ENCODE results near the gene NDUFB10. TPM values are rescaled to one million over a fixed set of nuclear protein-coding genes. Genes with fewer than 3 reads are reported as not detected.

The NDUFB10 gene
- total and polyA plus RNA-seq, 7 experiments from 2014 or later = 40.0 to 180 (median 72.9) TPM

DNA sequence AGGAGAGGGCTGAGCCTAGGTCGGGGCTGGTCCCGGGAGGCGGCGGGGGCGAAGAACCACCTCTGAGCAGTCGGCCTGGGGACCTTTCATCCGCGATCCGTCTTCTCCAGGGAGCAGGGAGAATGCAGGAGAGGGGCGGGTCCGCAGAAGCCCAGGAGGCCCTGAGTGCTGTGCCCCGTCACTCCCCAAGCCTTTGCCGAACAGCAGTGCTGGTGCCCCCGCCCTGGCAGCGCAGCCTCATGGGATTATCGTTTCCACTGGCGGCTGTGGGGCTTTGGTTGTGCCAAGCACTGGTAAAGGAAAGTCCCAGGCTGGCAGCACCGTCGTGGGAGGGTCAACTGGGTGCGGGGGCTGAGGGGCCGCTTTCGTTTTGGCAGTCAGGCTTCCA lies 13.1 kb downstream of the NDUFB10 start:
- H3K4me3 ChIP-seq (ENCODE audit: low read length) = peak overlapping the region; percentile 81
- H3K4me1 ChIP-seq (ENCODE audit: control insufficient read depth in 2 of 2, insufficient read depth in 2 of 2, low read length in 2 of 2) = peaks cover 7 to 18% of the 10 kb centered on the region in 2 donors
- Mint-ChIP-seq H3K27me3 (peaks cover 0 to 4% (median 0%) of the 10 kb centered on the region in 5 donors), H3K27ac (peak overlapping the region in 6 of 9 donors; percentile 49 to 100 (median 96)), H3K4me1 (peaks cover 16 to 27% (median 20%) of the 10 kb centered on the region in 7 donors), H3K4me3 (peak overlapping the region; percentile 87 to 98 (median 95)), H3K36me3 (peaks cover 0 to 20% (median 7%) of the 10 kb centered on the region in 5 donors), H3K9me3 (peaks cover 0 to 3% (median 0%) of the 10 kb centered on the region in 11 donors)
- ChIA-PET CTCF (interaction anchor here (1.3 kb wide), 1 partner anchor 168 kb away, joined by 4 read pairs; no protein-coding TSS in a partner anchor), POLR2A (interaction anchor here (1.0 to 3.7 kb wide), 11 partner anchors 10 to 190 kb away, joined by 3 to 38 read pairs (median 8); partner anchors contain the start of genes GFER, NDUFB10, NOXO1 and NUBP2)
- no peaks in the 10 kb centered on the region for H3K27me3 ChIP-seq (ENCODE audit: control insufficient read depth in 2 of 2, insufficient read depth in 2 of 2, low read length in 2 of 2)
- peak overlapping the region; percentile 89 for H3K27ac ChIP-seq (ENCODE audit: low read depth, low read length)
- no peak for ATAC-seq
- H3K36me3 ChIP-seq (ENCODE audit: control insufficient read depth in 2 of 3, insufficient read depth in 3 of 3, low read length in 3 of 3) = peaks cover 0 to 42% (median 0%) of the 10 kb centered on the region in 3 experiments
- DNase-seq = no peak
- intact Hi-C loops (cut with micrococcal nuclease) = loop anchor here (1.0 to 5.0 kb wide), 3 partner anchors 8 to 250 kb away; partner anchors contain the start of genes RPS2 (in 2 of the 2), E4F1 (in 1 of the 2) and MSRB1 (in 1 of the 2)
- no peaks in the 10 kb centered on the region for H3K9me3 ChIP-seq (ENCODE audit: control insufficient read depth in 2 of 3, low read length in 3 of 3)

GRCh38 chr16:1973461-1974156 lies 14.3 kb downstream of the NDUFB10 start:
- ATAC-seq = no peak
- H3K4me3 Mint-ChIP-seq = peak overlapping the region in 6 of 10 donors; percentile 13 to 95 (median 63)
- H3K9me3 Mint-ChIP-seq = peaks cover 0 to 3% (median 0%) of the 10 kb centered on the region in 11 donors
- ChIA-PET CTCF (no interaction called here), POLR2A (interaction anchor here (1.6 kb wide), 1 partner anchor 9 kb away, joined by 6 read pairs; the partner anchor contains the start of gene RPS2)
- H3K36me3 Mint-ChIP-seq = peaks cover 0 to 22% (median 7%) of the 10 kb centered on the region in 5 donors
- Histone ChIP-seq H3K36me3 (ENCODE audit: control insufficient read depth in 2 of 3, insufficient read depth in 3 of 3, low read length in 3 of 3) (peaks cover 0 to 53% (median 0%) of the 10 kb centered on the region in 3 experiments), H3K9me3 (ENCODE audit: control insufficient read depth in 2 of 3, low read length in 3 of 3) (no peaks in the 10 kb centered on the region), H3K27me3 (ENCODE audit: control insufficient read depth in 2 of 2, insufficient read depth in 2 of 2, low read length in 2 of 2) (no peaks in the 10 kb centered on the region), H3K4me1 (ENCODE audit: control insufficient read depth in 2 of 2, insufficient read depth in 2 of 2, low read length in 2 of 2) (peaks cover 7 to 18% of the 10 kb centered on the region in 2 donors), H3K27ac (ENCODE audit: low read depth, low read length) (no peak overlapping the region), H3K4me3 (ENCODE audit: low read length) (no peak overlapping the region)
- peaks cover 0 to 4% (median 0%) of the 10 kb centered on the region in 5 donors for H3K27me3 Mint-ChIP-seq
- intact Hi-C loops (cut with micrococcal nuclease) = loop anchor here in 1 of 2 donors (5.0 kb wide), 1 partner anchor 249 kb away; the partner anchor contains the start of gene E4F1
- no peak for DNase-seq
- no peak overlapping the region for H3K27ac Mint-ChIP-seq
- peaks cover 16 to 27% (median 20%) of the 10 kb centered on the region in 7 donors for H3K4me1 Mint-ChIP-seq

DNA sequence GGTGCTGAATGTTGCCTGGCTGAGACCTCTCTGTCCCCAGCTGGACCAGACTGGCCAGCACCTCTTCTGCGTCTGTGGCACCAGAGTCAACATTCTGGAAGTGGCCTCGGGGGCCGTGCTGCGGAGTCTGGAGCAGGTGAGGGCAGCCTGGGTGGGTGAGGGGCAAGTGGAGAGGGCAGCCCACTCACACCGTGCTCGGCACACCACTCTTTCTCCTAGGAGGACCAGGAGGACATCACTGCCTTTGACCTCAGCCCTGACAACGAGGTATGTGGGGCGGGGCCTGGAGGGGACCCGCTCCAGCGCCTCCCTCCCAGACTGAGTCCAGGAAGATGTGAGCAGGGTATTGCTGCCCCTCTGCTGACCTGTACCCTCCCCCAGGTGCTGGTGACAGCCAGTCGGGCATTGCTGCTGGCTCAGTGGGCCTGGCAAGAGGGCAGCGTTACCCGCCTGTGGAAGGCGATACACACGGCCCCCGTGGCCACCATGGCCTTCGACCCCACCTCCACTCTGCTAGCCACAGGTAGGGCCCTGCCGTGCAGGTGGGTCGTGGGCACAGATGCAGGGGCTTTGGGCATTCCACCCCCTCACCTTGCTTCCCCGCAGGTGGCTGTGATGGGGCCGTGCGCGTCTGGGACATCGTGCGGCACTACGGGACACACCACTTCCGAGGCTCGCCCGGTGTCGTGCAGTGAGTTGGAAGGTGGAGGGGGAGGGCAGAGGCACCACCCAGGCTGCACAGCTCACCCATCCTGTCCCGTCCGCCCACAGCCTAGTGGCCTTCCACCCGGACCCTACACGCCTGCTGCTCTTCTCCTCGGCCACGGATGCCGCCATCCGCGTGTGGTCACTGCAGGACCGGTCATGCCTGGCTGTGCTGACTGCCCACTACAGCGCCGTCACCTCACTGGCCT lies 15.1 kb downstream of the NDUFB10 start:
- Histone ChIP-seq H3K36me3 (ENCODE audit: control insufficient read depth in 2 of 3, insufficient read depth in 3 of 3, low read length in 3 of 3) (peaks cover 0 to 56% (median 0%) of the 10 kb centered on the region in 3 experiments), H3K4me3 (ENCODE audit: low read length) (no peak overlapping the region), H3K4me1 (ENCODE audit: control insufficient read depth in 2 of 2, insufficient read depth in 2 of 2, low read length in 2 of 2) (peaks cover 7 to 18% of the 10 kb centered on the region in 2 donors), H3K9me3 (ENCODE audit: control insufficient read depth in 2 of 3, low read length in 3 of 3) (no peaks in the 10 kb centered on the region), H3K27ac (ENCODE audit: low read depth, low read length) (no peak overlapping the region), H3K27me3 (ENCODE audit: control insufficient read depth in 2 of 2, insufficient read depth in 2 of 2, low read length in 2 of 2) (no peaks in the 10 kb centered on the region)
- peaks cover 16 to 27% (median 20%) of the 10 kb centered on the region in 7 donors for H3K4me1 Mint-ChIP-seq
- ATAC-seq = no peak
- ChIA-PET CTCF (no interaction called here), POLR2A (interaction anchor here (1.6 kb wide), 1 partner anchor 10 kb away, joined by 6 read pairs; the partner anchor contains the start of gene RPS2)
- DNase-seq = no peak
- peaks cover 0 to 3% (median 0%) of the 10 kb centered on the region in 11 donors for H3K9me3 Mint-ChIP-seq
- H3K4me3 Mint-ChIP-seq = peak overlapping the region in 4 of 10 donors; percentile 6 to 95 (median 31)
- no peak overlapping the region for H3K27ac Mint-ChIP-seq
- intact Hi-C loops (cut with micrococcal nuclease) = loop anchor here in 1 of 2 donors (5.0 kb wide), 1 partner anchor 248 kb away; the partner anchor contains the start of gene E4F1
- peaks cover 0 to 22% (median 9%) of the 10 kb centered on the region in 5 donors for H3K36me3 Mint-ChIP-seq
- H3K27me3 Mint-ChIP-seq = peaks cover 0 to 4% (median 0%) of the 10 kb centered on the region in 5 donors

DNA sequence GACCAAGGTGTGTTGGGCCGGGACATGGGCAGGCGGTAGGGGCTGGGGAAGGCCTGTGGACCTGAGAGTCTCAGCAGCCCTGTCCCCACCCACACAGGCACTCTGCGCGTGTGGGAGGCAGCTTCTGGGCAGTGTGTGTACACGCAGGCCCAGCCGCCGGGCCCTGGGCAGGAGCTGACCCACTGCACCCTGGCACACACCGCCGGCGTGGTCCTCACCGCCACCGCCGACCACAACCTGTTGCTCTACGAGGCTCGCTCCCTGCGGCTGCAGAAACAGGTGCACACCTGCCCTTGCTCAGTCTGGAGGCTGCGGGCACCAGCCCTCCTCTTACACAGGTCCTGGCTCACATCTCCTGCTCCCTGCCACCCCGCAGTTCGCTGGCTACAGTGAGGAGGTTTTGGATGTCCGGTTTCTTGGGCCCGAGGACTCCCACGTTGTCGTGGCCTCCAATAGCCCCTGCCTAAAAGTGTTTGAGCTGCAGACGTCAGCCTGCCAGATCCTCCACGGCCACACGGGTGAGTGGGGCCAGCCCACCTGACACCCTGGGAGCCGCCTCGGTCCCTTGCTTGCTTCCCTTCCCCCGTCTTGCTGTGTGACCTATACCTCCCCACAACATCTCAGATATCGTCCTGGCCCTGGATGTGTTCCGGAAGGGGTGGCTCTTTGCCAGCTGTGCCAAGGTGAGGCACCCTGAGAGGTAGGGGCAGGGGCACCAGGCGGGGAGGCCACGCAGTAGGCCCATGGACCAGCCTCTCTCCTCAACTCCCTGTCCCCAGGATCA lies 16.3 kb downstream of the NDUFB10 start:
- Mint-ChIP-seq H3K36me3 (peaks cover 0 to 22% (median 10%) of the 10 kb centered on the region in 5 donors), H3K27ac (no peak overlapping the region), H3K27me3 (peaks cover 0 to 9% (median 0%) of the 10 kb centered on the region in 5 donors), H3K9me3 (peaks cover 0 to 3% (median 0%) of the 10 kb centered on the region in 11 donors), H3K4me1 (peaks cover 16 to 23% (median 20%) of the 10 kb centered on the region in 7 donors), H3K4me3 (peak overlapping the region in 2 of 10 donors; percentile 23 to 34)
- Histone ChIP-seq H3K4me1 (ENCODE audit: control insufficient read depth in 2 of 2, insufficient read depth in 2 of 2, low read length in 2 of 2) (peaks cover 7 to 18% of the 10 kb centered on the region in 2 donors), H3K9me3 (ENCODE audit: control insufficient read depth in 2 of 3, low read length in 3 of 3) (no peaks in the 10 kb centered on the region), H3K27ac (ENCODE audit: low read depth, low read length) (no peak overlapping the region), H3K27me3 (ENCODE audit: control insufficient read depth in 2 of 2, insufficient read depth in 2 of 2, low read length in 2 of 2) (peaks cover 0 to under 1% of the 10 kb centered on the region in 2 donors), H3K36me3 (ENCODE audit: control insufficient read depth in 2 of 3, insufficient read depth in 3 of 3, low read length in 3 of 3) (peaks cover 0 to 56% (median 0%) of the 10 kb centered on the region in 3 experiments), H3K4me3 (ENCODE audit: low read length) (no peak overlapping the region)
- no peak for DNase-seq
- ATAC-seq = no peak
- POLR2A ChIA-PET = interaction anchor here (1.1 to 1.2 kb wide), 2 partner anchors 11 kb away, joined by 3 to 5 read pairs; partner anchors contain the start of gene RPS2
- intact Hi-C loops (cut with micrococcal nuclease) = no loop called here
- CTCF ChIA-PET = no interaction called here

DNA sequence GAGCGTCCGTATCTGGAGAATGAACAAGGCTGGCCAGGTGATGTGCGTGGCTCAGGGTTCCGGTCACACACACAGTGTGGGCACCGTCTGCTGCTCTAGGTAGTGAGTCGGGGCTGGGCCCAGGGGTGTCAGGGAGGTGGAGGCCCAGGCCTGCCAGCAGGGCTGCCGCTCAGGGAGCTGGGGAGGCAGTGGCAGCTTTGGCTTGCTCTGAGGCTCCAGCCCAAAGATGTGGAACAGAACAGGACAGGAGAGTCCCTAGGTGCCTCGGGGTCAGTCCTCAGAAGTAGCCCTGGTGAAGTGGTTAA lies 16.8 kb downstream of the NDUFB10 start:
- Mint-ChIP-seq H3K27me3 (peaks cover 0 to 14% (median 2%) of the 10 kb centered on the region in 5 donors), H3K4me1 (peaks cover 12 to 18% (median 15%) of the 10 kb centered on the region in 7 donors), H3K36me3 (peaks cover 0 to 22% (median 10%) of the 10 kb centered on the region in 5 donors), H3K9me3 (peaks cover 0 to 3% (median 0%) of the 10 kb centered on the region in 11 donors), H3K27ac (no peak overlapping the region), H3K4me3 (no peak overlapping the region)
- Histone ChIP-seq H3K27me3 (ENCODE audit: control insufficient read depth in 2 of 2, insufficient read depth in 2 of 2, low read length in 2 of 2) (peaks cover 0 to 3% of the 10 kb centered on the region in 2 donors), H3K9me3 (ENCODE audit: control insufficient read depth in 2 of 3, low read length in 3 of 3) (no peaks in the 10 kb centered on the region), H3K4me1 (ENCODE audit: control insufficient read depth in 2 of 2, insufficient read depth in 2 of 2, low read length in 2 of 2) (peaks cover 7 to 14% of the 10 kb centered on the region in 2 donors), H3K27ac (ENCODE audit: low read depth, low read length) (no peak overlapping the region), H3K36me3 (ENCODE audit: control insufficient read depth in 2 of 3, insufficient read depth in 3 of 3, low read length in 3 of 3) (peaks cover 0 to 56% (median 0%) of the 10 kb centered on the region in 3 experiments), H3K4me3 (ENCODE audit: low read length) (no peak overlapping the region)
- POLR2A ChIA-PET = interaction anchor here (1.1 to 1.2 kb wide), 2 partner anchors 11 kb away, joined by 3 to 5 read pairs; partner anchors contain the start of gene RPS2
- intact Hi-C loops (cut with micrococcal nuclease) = no loop called here
- ATAC-seq (no peak), DNase-seq (no peak)
- CTCF ChIA-PET = no interaction called here

Measured in naive thymus-derived CD4-positive, alpha-beta T cell (primary cell).